HG02571 (cell line): Measurements from ENCODE around the gene PHKA1.
"Not testable (repeated sequence)": the region's sequence is repeated elsewhere in the genome, so short reads cannot be mapped to it uniquely, and the experiment has no call there.

ENCODE experiments used
- ATAC-seq: cut with Tn5 transposase; IDR thresholded peaks from one replicate; pipeline ENCODE4 v1.9.1; 2021; ENCODE audit warnings: mild to moderate bottlenecking, moderate library complexity; ENCODE audit not compliant: unreplicated experiment

Gene PHKA1

DNA sequence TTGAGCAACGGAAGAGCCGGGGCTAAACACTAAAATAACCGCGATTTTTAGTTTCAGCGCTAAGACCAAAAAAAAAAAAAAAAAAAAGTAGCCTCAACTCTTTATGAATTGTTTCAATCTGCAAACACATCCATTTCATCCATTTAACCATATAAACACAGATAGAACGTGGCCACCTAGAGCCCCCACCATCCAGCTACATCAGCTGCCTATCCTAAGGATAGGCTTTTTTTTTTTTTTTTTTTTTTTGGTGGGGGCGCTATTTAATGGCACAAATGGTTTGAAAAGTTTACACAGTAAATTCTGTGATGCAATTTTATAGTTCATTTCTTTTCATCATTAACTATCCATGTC lies 141.0 kb downstream of the PHKA1 start:
- ATAC-seq, result peak; percentile 14

DNA sequence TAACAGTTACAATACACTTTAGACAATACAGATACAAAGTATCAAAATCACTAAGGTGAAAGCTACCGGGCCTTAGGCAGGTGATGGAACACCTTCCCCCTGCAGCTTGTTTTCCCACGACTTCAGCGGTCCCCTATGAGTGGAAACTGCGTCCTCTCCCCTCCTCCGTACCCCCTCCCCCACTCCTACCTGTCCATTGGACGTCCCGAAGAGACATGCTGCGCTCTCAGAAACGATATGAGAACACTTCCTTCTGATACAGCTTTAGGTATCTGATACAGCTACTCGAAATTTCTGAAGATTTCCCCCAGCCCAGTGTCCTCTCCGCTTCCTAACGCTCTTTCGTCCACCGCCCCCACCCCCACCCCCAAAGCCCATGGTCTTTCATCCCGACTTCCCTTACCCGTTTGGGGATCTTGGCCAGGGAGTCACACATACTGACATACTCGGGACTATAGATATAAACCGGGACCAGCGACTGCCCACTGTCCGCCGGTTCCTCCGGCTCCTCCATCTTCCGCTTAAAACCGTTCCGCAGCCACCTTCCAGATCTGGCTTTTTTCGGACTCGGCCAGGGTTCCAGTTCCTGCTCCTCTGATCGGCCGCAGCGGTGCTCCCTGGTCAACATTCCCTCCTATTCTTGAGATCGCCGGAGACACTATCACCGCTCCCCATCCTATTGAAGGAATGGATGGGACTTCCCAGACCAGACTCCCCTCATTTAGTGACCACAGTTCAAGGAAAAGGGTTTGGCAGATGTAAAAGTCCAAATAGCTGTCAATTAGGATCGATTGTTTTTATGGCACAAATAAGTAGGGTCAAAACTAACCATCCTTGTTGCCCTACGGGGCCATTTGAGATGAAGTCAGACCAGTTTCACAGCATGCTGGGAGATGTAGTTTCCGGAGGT lies 141.6 kb downstream of the PHKA1 start, which contains the start of gene HDAC8:
HDAC8 (minus strand) TSS at position 596 of the 910 bp plus-strand sequence; CDS start at position 514, 82 bp downstream.
- peak; percentile 93 for ATAC-seq

DNA sequence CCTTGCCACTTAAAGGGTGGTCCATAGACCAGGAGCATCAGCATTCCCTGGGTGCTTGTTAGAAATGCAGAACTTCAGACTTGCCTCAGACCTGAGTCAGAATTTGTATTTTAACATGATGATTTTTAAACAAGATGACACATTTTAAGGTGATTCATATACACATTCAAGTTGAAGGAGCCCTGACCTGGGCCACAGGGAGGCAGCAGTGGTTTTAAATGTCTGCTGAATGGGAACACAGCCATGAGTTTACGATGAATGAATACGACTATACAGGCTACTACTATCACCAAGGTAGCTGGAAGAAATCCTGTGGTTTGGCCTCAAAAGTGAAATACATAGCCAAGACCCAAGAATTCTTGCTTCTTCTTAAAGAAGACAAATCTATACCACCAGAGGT lies 144.3 kb downstream of the PHKA1 start:
- no peak for ATAC-seq

DNA sequence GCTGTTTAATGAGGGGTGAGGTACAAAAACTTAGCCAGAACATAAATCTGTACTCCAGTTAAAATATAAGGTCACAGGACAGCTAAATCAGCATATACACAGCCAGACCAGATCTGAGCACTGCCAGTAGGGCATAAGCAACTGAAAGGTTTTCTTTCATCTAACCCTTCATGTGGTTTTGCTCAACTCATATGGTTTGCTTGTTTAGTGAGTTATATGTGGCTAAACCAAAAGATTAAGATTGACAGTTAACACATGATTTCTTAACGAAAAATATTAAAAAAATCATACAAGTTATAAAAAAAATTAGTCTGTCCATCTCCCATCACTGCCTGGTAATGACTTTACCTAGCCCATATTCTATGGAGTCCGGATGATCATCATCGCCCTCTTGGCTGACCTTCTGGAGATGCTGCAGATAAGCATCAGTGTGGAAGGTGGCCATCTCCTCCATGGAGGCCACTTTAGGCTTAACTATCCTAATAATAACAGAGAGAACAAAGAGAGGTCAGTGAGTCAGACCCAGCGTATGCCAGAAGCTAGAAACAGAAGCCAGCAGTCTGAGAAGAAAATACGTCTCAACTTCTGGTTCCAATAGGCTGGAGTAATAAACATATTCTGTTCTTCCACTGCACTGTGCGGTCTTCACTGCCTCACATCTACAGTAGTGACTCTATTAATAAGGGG lies 145.6 kb downstream of the PHKA1 start:
- ATAC-seq, result no peak

DNA sequence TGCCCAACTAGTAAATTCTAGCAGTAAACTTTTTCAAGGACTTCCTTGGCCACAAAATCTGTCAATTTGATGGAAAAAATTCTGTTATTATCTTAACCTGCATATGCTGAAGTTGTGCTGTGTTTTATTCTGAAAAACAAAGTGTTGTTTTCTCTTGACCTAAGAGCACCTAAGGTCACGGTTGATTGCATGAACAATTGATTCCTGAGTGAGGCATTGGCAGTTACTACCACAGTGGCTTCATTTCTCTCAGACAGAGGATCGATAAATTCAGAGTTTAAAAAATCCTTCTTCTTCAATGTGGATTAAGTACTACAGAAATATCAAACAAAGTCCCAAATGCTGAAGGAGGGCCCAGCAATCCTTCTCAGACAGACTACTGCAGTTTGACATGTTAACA lies 147.7 kb downstream of the PHKA1 start:
- no peak for ATAC-seq

DNA sequence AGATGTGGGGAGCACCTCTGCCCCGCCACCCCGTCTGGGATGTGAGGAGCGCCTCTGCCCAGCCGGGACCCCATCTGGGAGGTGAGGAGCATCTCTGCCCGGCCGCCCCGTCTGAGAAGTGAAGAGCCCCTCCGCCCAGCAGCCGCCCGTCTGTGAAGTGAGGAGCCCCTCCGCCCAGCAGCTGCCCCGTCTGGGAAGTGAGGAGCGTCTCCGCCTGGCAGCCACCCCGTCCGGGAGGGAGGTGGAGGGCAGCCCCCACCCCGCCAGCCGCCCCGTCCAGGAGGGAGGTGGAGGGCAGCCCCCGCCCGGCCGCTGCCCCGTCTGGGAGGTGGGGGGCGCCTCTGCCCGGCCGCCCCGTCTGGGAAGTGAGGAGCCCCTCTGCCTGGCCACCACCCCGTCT lies 154.5 kb downstream of the PHKA1 start:
- ATAC-seq, result not testable (repeated sequence)

DNA sequence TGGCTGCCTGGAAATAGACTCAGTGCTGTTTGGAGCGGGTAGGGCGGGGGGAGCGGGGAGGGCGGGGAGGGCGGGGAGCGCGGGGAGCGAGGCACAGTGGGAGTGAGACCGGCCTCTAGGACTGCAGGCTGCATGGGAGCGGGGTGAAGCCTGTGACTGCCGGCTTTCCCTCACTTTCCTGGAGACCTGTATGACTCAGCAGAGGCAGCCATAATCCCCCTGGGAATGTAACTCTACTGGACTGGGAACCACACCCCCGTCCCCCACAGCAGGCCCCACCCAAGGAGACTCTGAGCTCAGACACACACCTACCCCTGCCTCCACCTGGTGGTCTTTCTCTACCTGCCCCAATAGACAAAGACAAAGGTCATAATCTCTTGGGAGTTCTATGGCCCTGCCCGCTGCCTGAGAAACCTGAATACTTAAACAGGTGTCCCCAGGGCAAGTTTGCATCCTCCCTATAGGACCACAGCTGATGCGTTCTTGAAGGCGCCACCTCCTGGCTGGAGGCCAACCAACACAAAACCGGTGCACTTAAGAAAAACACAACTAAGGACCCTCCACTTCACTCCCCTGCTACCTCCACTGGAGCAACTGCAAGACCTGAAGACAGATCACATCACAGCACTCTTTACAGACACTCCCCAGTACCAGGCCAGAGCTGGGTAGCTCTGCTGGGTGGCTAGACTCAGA lies 159.5 kb downstream of the PHKA1 start:
- no peak for ATAC-seq

DNA sequence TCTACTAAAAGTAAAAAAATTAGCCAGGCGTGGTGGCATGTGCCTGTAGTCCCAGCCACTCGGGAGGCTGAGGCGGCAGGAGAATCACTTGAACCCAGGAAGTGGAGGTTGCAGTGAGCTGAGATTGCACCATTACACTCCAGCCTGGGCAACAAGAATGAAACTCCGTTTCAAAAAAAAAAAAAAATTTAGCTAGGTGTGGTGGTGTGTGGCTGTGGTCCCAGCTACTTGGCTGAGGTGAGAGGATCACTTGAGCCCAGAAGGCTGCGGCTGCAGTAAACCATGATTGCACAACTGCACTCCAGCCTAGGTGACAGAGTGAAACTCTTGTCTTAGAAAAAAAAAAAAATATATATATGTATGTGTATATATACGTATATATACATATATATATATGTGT lies 161.7 kb downstream of the PHKA1 start:
- not testable (repeated sequence) for ATAC-seq

DNA sequence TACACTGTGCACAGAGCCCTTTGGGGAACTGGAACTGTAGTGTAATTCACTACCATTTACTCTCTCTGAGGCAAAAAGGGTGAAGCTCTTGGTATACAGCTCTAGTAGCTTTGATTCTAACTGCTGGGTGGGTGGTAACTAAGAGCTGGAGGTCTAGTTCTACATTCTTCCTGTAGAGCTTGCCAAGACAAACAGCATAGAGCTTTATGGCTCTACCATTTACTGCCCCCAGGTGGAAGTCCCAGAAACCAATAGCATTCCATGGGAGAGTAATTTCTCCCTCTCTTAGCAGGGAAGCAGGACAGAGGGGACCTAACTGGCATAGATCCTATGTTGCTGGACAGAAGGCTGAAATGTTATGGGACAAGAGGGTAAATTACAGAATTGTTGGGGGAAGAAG lies 168.1 kb downstream of the PHKA1 start:
- no peak for ATAC-seq

DNA sequence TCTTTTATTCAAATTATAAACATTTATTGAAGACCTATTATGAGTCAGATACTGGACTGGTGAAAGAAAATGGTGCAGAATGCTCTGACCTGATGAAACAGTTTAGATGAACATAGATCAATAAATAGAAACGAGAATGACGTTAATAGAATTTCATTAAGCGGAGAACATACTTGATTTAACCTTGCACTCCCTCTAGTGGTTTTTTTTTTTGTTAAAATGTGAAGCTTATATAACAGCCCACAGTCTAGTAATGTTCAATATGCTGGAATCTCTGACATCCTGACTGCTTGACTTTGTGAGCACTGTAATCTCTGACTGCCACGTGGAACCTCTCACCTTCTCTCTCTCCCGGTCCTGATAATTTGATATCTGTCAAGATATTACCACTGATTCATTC lies 173.8 kb downstream of the PHKA1 start:
- no peak for ATAC-seq

DNA sequence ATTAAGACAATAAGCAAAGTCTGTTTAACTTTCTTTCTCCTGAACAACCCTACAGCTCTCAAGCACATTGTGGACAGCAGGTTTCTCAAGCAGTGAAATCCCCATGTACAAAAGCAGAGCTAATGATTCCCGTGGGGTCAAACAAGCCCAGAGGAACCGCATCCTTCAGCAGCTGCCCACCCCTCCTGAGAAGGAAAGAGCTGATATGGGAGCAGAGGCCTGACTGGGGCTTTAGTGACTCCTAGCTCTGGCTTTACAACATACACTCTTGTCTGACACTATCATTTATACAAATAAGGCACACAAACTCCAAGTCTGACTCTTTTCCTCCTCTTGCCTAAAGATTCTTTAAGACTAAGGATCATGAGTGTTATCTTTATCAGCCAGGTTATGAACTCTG lies 174.3 kb downstream of the PHKA1 start:
- ATAC-seq, result no peak

DNA sequence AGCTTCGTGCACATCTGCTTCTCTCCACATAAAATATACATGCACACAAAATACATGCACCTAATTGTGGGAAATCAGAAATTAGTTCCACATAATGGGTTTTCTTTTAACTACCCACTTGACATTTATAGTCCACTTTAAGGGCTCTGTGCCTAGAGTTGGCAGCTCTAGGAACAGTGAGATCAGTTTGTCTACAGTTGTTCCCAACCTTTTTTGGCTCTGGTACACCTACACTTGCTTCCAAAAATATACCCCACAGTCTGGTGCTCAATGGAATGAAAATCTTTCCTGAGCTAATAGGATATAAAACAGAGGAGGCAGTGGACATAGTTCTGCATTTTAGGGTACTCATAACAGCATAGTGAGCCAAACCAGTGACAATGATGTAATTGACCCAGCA lies 177.6 kb downstream of the PHKA1 start:
- ATAC-seq, result no peak

DNA sequence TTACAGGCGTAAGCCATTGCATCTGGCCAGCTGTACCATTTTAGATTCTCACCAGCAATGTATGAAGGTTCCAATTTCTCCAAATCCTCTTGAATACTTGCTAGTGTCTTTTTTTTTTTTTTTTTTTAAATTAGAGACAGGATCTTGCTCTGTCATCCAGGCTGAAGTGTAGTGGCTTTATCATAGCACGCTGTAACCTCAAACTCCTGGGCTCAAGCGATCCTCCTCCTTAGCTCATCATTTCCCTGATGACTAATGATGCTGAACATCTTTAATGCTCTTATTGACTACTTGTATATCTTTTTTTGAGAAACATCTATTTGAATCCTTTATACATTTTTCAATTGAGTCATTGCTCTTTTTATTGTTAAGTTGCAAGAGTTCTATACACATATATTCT lies 181.7 kb downstream of the PHKA1 start:
- ATAC-seq, result no peak
